OCI-LY1 (cell line): ENCODE results near the gene FSTL3.

Experiments used
- H2AFZ ChIP-seq: fragments of 200-600 bp; sonication (generic), shearing (Covaris generic); 2 replicates; pipeline ENCODE4 v1.6.0; 2014; ENCODE audit warnings: antibody characterized with exemption, mild to moderate bottlenecking, low read length
- H3F3A ChIP-seq: fragments of 200-600 bp; sonication (generic), shearing (Covaris generic); 2 replicates; pipeline ENCODE4 v1.6.0; 2014; ENCODE audit warnings: mild to moderate bottlenecking, antibody characterized with exemption, low read length, moderate library complexity; ENCODE audit not compliant: insufficient read depth
- H3K27ac ChIP-seq: fragments of 200-600 bp; sonication (generic); 2 replicates; pipeline ENCODE4 v1.5.1; 2014; ENCODE audit warnings: low read length, mixed run types, mild to moderate bottlenecking, low read depth; ENCODE audit not compliant: poor library complexity, severe bottlenecking
- H3K27me3 ChIP-seq: fragments of 200-600 bp; sonication (generic); 2 replicates; pipeline ENCODE4 v1.6.0; 2014; ENCODE audit warnings: antibody characterized with exemption, mild to moderate bottlenecking, low read length, moderate library complexity; ENCODE audit not compliant: insufficient read depth
- H3K36me3 ChIP-seq: fragments of 200-600 bp; sonication (generic); 2 replicates; pipeline ENCODE4 v1.6.1; 2014; ENCODE audit warnings: mild to moderate bottlenecking, antibody characterized with exemption, low read length, moderate library complexity, mixed read lengths; ENCODE audit not compliant: insufficient read depth
- H3K4me1 ChIP-seq: fragments of 200-600 bp; sonication (generic); 2 replicates; pipeline ENCODE4 v1.5.1; 2014; ENCODE audit warnings: mild to moderate bottlenecking, low read length, moderate library complexity; ENCODE audit not compliant: insufficient read depth, severe bottlenecking
- H3K4me2 ChIP-seq: fragments of 200-600 bp; sonication (generic), shearing (Covaris generic); 2 replicates; pipeline ENCODE4 v1.6.1; 2014; ENCODE audit warnings: low read length
- H3K4me3 ChIP-seq: fragments of 200-600 bp; sonication (generic); 2 replicates; pipeline ENCODE4 v1.5.1; 2014; ENCODE audit warnings: low read length, low read depth, mild to moderate bottlenecking, mixed read lengths; ENCODE audit not compliant: poor library complexity, severe bottlenecking
- H3K79me2 ChIP-seq: fragments of 200-600 bp; shearing (Covaris generic); 2 replicates; pipeline ENCODE4 v1.6.1; 2016; ENCODE audit warnings: mixed run types, low read length, mixed read lengths; ENCODE audit not compliant: insufficient read depth
- H3K9ac ChIP-seq: fragments of 200-600 bp; sonication (generic), shearing (Covaris generic); 2 replicates; pipeline ENCODE4 v1.6.1; 2014; ENCODE audit warnings: mild to moderate bottlenecking, low read length, mixed read lengths
- H3K9me2 ChIP-seq: fragments of 200-600 bp; sonication (generic), shearing (Covaris generic); 2 replicates; pipeline ENCODE4 v1.6.1; 2014; ENCODE audit warnings: low read depth, mild to moderate bottlenecking, low read length, mixed read lengths
- H3K9me3 ChIP-seq: fragments of 200-600 bp; shearing (Covaris generic); 2 replicates; pipeline ENCODE4 v1.6.1; 2014; ENCODE audit warnings: low read length, mixed read lengths
- H4K20me1 ChIP-seq: fragments of 200-600 bp; sonication (generic), shearing (Covaris generic); 2 replicates; pipeline ENCODE4 v1.6.0; 2016; ENCODE audit warnings: mild to moderate bottlenecking, low read length; ENCODE audit not compliant: insufficient read depth
- EZH2 ChIP-seq: fragments of 200-600 bp; sonication (generic), shearing (Covaris generic); IDR thresholded peaks from 2 replicates; pipeline ENCODE4 v1.8.0; 2017; ENCODE audit warnings: borderline replicate concordance, mixed run types, mild to moderate bottlenecking, antibody characterized with exemption, low read length, moderate library complexity, mixed read lengths
- TF ChIP-seq, protein P1 (sequence below): fragments of 200-600 bp; sonication (generic), shearing (Covaris generic); IDR thresholded peaks from 2 replicates; pipeline ENCODE4 v1.5.1; 2017; ENCODE audit warnings: mild to moderate bottlenecking, antibody characterized with exemption, low read length, moderate library complexity, mixed read lengths

FSTL3 gene

DNA sequence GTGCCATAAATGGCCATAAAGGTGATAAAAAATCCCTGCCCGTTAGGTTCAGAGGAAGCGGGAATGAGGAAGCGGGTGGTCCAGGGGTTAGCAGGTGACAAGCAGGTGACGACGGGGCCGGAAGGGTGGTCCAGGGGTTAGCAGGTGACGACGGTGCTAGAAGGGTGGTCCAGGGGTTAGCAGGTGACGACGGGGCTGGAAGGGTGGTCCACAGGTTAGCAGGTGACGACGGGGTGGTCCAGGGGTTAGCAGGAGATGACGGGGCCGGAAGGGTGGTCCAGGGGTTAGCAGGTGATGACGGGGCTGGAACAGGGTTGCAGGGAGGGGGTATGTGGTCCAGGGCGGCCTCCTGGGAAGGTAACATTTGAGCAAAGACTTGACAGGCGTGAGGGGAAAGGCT is 12.8 kb downstream of the FSTL3 start:
- H3K9ac ChIP-seq: no peak overlapping the region
- no peaks in the 10 kb centered on the region for H3K36me3 ChIP-seq
- H4K20me1 ChIP-seq: no peaks in the 10 kb centered on the region
- no peaks in the 10 kb centered on the region for H3K4me1 ChIP-seq
- no peaks in the 10 kb centered on the region for H3F3A ChIP-seq
- no peaks in the 10 kb centered on the region for H3K9me3 ChIP-seq
- no peak overlapping the region for H3K4me2 ChIP-seq
- TF ChIP-seq, protein P1, sequence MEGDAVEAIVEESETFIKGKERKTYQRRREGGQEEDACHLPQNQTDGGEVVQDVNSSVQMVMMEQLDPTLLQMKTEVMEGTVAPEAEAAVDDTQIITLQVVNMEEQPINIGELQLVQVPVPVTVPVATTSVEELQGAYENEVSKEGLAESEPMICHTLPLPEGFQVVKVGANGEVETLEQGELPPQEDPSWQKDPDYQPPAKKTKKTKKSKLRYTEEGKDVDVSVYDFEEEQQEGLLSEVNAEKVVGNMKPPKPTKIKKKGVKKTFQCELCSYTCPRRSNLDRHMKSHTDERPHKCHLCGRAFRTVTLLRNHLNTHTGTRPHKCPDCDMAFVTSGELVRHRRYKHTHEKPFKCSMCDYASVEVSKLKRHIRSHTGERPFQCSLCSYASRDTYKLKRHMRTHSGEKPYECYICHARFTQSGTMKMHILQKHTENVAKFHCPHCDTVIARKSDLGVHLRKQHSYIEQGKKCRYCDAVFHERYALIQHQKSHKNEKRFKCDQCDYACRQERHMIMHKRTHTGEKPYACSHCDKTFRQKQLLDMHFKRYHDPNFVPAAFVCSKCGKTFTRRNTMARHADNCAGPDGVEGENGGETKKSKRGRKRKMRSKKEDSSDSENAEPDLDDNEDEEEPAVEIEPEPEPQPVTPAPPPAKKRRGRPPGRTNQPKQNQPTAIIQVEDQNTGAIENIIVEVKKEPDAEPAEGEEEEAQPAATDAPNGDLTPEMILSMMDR: no peak
- no peak for TF ChIP-seq EZH2
- H3K27ac ChIP-seq: no peak overlapping the region
- H2AFZ ChIP-seq: no peak overlapping the region
- no peak overlapping the region for H3K4me3 ChIP-seq
- peaks cover 16% of the 10 kb centered on the region; the same call in 1 of the 2 replicates for H3K27me3 ChIP-seq
- no peaks in the 10 kb centered on the region for H3K9me2 ChIP-seq
- H3K79me2 ChIP-seq: no peaks in the 10 kb centered on the region

DNA sequence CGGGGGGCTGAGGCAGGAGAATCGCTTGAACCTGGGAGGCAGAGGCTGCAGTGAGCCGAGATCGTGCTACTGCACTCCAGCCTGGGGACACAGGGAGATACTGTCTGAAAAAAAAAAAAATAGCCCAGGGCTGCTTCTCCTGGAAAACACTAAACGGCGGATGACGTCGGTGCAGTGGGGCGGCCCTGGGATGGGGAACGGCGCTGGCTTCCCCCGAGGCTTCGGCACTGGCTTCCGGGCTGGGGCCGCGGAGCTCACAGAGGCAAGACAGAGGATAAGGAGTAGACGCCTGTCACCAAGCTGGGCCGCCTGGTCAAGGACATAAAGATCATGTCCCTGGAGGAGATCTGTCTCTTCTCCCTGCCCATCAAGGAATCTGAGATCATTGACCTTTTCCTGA is 14.0 kb downstream of the FSTL3 start:
- Histone ChIP-seq H3K9me3 (no peaks in the 10 kb centered on the region), H3K4me2 (no peak overlapping the region), H3K9ac (no peak overlapping the region), H3K27ac (no peak overlapping the region), H4K20me1 (no peaks in the 10 kb centered on the region), H3K79me2 (no peaks in the 10 kb centered on the region), H3K4me3 (no peak overlapping the region), H3F3A (no peaks in the 10 kb centered on the region), H3K36me3 (no peaks in the 10 kb centered on the region), H3K9me2 (no peaks in the 10 kb centered on the region), H3K4me1 (no peaks in the 10 kb centered on the region), H3K27me3 (peaks cover 16% of the 10 kb centered on the region; the same call in 1 of the 2 replicates), H2AFZ (no peak overlapping the region)
- TF ChIP-seq EZH2: no peak
- TF ChIP-seq, protein P1: no peak

DNA sequence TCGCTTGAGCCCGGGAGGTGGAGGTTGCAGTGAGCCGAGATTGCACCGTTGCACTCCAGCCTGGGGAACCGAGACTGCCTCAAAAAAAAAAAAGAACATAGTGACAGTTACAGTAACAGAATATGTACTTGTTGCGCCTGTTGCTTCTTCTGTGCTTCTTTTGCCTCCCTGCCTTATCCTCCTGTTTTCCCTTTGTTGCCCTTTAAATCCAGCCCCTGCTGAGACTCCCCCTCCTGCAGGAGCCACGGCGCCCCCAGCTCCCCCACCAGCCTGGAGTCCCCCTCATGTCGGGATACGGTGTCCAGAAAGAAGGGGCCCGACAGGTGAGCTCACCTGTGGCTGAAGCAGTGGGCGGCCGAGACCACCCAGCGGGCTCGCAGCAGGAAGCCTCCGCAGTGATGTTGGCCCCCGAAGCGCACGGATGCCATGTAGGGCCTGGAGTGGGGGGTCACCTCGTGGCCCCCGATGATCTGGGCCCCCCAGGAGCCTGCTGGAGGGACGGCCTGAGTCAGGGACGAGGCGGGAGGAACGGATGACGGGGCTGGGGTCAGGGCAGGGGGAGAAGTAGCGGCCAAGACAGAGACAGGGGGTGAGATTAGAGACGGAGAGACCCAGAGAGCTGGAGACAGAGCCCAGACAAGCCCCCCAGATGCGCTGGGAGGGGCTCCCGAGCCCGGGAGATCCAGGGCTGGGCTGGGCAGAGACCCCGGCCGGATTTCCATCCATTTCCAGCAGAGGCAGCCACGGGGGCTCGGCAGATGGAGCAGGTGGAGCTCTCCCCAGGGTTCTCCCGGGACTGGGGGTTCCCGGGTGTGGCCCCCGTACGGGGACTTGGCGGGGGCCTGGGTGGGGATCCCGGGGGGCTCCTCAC is 18.5 kb downstream of the FSTL3 start:
- H3K27ac ChIP-seq: no peak overlapping the region
- H3K36me3 ChIP-seq: no peaks in the 10 kb centered on the region
- H3K4me1 ChIP-seq: no peaks in the 10 kb centered on the region
- H3K9ac ChIP-seq: no peak overlapping the region
- no peak overlapping the region for H3K4me2 ChIP-seq
- no peaks in the 10 kb centered on the region for H3K9me2 ChIP-seq
- H3F3A ChIP-seq: no peaks in the 10 kb centered on the region
- H3K79me2 ChIP-seq: no peaks in the 10 kb centered on the region
- peaks cover 6% of the 10 kb centered on the region; the same call in 1 of the 2 replicates for H3K27me3 ChIP-seq
- no peak overlapping the region for H3K4me3 ChIP-seq
- no peaks in the 10 kb centered on the region for H4K20me1 ChIP-seq
- no peaks in the 10 kb centered on the region for H3K9me3 ChIP-seq
- no peak for TF ChIP-seq EZH2
- TF ChIP-seq, protein P1: no peak
- no peak overlapping the region for H2AFZ ChIP-seq
